Measurements from ENCODE around the gene SMAD3.

Gene SMAD3

DNA sequence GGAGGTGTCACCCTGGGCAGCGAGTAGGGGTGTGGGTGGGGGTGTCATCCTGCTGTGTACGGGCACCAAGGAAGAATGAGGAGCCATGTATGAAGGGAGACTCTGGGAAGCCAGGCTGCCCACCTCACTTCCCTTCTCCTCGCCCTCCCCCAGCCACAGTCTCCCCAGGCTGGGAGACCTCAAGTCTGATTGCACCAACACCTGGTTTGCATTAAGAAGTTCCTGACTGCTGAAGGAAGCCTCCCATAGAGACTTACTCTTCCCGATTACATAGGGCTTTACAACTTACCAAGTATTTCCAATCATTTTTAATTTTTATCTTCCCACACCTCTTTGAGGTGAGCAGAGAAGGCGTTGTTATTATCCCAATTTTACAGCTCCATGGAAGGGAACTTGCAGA, 29.5 kb upstream of the SMAD3 start:
- DNase-seq = no peak

- no peak for DNase-seq
Measured at GRCh38 chr15:67036775-67037555, 28.4 kb upstream of the SMAD3 start.

GRCh38 chr15:67037694-67038093, 27.7 kb upstream of the SMAD3 start:
- DNase-seq = no peak

DNA sequence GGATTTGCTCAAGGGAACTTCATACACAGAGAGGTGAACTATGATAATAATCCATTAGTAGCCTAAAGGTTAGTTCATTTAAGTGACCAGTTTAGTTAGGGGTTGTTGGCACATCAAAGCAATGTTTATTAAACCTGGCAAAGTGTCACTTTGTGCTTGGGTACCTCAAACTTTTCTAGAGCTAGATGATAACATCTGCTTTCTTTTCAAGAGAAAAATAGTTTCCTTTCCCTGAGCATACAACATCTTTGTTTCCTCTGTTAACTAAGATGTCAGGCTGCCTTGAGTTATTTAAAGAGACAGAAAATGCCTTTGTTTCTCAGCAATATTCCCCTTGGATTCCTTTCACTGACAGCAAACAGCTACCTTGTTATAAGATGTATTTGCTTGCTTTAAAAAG, 26.7 kb upstream of the SMAD3 start:
- no peak for DNase-seq

- no peak for DNase-seq
Measured at GRCh38 chr15:67039384-67040075, 25.9 kb upstream of the SMAD3 start.

- DNase-seq = no peak
Measured at GRCh38 chr15:67040277-67040676, 25.1 kb upstream of the SMAD3 start.

DNA sequence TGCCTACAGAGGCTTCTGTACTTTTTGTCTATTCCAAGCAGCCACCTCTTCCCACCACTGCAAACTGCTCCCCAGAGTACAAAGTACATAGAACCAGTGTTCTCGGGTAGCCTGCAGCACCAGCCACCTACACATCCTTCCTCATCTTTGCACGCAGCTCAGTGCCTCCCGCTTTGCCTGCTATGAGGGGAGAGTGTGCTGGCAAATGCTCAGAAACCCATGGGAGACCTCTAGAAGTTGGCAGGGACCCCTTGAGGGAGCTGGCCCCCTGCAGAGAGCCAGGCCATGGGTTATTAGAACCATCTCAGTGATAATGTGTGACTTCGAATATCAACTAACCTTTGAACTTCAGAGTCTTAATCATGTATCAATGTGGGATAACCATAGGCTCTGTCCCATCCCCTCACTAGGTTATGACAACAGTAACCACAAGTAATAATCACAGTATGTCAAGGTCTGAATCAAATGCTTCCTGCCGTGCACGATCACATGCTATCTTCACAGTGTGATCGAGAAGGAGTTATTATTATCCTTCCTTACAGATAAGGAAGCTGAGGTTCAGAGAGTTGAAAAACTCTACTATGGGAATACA, 22.8 kb upstream of the SMAD3 start:
- peak in 18 of 58 donors; percentile 13 to 75 (median 36) for DNase-seq

GRCh38 chr15:67043939-67044771, 21.2 kb upstream of the SMAD3 start:
- peak in 1 of 58 donors; percentile 54 for DNase-seq

DNA sequence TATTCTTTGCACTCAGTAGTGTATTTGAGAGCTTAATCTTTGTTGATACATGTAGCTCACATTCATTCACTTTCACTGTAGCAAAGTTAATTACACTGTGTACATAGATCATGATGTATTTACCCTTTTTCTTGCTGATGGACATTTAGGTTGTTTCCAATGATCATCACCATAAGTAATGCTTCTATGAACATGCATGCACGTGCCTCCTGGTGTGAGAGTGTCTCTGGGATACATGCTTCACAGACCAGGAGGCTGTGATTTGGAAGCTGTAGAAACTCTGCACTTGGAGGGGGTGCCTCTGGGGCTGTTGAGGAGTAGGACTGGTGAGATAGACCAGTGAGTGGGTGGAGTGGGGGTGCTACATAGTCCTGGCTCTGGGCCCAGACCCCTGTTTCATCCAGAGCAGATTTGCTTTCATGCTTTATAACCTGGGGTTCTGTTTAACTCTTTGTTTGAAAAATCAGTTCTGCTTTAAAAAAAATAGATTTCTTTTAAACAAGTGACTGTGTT, 18.2 kb upstream of the SMAD3 start:
- no peak for DNase-seq

DNA sequence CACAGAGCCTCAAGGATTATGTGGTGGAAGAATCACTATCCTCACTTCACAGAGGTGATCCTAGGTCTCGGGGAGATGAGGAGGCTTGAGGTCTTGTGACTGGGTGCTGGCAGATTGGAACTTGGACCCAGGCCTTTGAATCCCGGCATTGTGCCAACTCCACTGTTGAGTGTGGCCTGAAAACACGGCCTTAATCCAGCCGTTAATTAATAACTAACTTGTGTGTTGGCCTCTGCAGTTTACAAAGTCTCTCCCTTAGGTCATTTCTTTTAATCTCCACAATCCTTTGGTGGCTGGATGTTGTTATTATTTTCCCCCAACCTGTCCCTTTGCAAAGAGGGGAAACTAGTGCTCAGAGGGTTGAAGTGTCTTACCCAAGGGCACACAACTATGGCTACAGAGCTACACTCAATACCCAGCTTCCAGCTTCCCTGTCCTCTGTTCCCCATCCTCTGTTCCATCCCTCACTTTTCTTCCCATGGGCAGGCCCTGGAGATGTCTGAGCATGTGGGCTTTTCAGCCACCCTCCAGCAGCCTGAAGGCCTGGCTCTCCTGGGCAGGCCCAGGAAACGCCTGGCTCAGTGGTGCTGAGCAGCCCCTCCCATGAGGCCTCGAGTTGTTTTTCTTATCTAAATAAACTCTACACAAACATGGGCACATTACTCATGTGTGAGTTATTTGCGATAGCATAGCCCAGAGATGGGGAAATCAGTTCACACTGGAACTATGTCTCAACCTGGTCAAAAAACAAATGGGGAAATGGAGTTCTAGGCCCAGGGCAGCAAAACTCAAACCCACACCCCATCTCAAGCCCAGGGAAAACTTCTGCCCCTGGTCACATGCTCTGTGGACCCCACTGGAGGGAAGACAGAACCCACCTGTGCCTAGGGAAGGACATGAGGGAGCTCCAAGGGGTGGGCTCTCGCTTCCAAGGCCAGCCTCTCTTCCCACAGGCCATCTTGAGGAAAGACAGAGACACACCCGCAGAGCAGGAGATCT, 16.8 kb upstream of the SMAD3 start:
- no peak for DNase-seq

- no peak for DNase-seq
Measured at GRCh38 chr15:67049351-67050044, 15.9 kb upstream of the SMAD3 start.

DNA sequence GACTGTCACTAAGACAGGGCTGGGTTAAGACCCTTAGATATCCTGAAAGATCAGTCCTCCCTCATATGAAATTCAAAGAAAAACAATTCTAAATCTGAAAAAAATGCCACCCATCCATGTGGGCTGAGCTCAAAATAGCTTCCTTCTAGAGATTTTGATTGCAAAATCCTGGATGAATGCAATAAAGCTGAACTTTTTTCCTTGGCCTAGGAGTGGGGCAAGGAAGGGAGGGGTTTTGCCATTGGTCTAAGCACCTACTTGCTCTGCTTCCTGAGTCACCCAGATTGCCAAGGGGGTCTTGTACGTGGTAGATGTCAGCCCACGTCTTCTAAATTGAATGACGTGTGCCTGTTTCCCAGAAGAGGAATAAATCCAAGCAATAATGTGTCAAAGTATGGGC, 15.3 kb upstream of the SMAD3 start:
- no peak for DNase-seq

GRCh38 chr15:67050522-67051087, 14.8 kb upstream of the SMAD3 start:
- DNase-seq = no peak

- DNase-seq = no peak
Measured at GRCh38 chr15:67051088-67052045, 14.0 kb upstream of the SMAD3 start.

DNA sequence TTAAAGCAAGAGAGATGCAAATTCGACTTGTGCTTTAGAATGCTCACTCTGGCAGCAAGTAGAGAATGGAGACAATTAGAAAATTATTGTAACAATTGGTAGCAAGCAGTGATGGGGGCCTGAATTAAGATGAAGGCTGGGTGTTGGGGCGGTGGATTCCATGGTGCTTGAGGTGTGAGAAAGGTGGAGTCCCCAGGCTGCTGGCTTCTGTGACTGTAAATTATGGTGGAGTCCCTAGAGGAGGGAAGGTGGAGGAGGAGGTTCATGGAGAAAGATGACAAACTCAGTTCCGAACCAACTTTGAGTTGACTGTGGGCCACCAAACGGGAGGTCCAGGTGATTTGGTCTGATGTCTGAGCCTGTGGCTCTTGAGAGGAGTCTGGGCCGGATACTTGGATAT, 10.7 kb upstream of the SMAD3 start:
- no peak for DNase-seq

DNA sequence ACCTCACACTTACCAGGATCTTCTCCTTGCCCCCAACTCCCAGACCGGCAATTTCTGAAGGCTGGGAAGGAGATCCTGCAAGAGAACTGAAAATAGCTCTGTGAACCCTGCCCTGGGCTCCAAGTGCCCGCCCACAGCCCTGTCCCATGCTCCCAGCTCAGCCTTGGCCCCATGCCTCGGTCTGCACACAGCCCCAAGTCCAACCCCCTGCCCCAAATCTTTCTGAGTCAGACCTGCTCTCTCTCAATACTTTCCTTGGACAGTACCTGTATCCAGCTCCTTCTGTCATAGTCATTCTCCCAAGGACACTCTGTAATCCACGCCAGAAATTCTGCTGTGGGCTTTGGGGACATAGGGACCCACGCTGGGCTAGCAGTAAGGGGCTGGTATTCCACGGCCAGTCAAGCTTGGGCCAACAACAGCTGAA, 6.3 kb upstream of the SMAD3 start:
- DNase-seq = peak in 8 of 58 donors; percentile 9 to 34 (median 21)

- no peak for DNase-seq
Measured at GRCh38 chr15:67061811-67062368, 3.5 kb upstream of the SMAD3 start.

Data from anterior cingulate cortex (tissue), 58 donors.